Panc1 (cell line): ENCODE data around the gene CSMD2. TPM values are rescaled to one million over a fixed set of nuclear protein-coding genes. Genes with fewer than 3 reads are reported as not detected.

Experiments used
- ATAC-seq: fragments of 200-7000 bp; cut with Tn5 transposase; 2 replicates; pipeline ENCODE4 v1.9.1; 2020; ENCODE audit warnings: mild to moderate bottlenecking, moderate library complexity
- BruUV-seq: library from RNA; stranded (reverse); fragments of 400-500 nt; replicated peaks from 2 replicates; lab custom pipeline; 2021; lab: Mats Ljungman, UMichigan
- CTCF ChIA-PET: fragments of 300-600 bp; sonication (Branson Sonifier 250); formaldehyde crosslinking; loops from one replicate; lab custom pipeline; 2022; ENCODE audit warnings: antibody characterized with exemption; lab: Charles Lee
- POLR2A ChIA-PET: fragments of 300-600 bp; sonication (Branson Sonifier 250); formaldehyde crosslinking; loops from one replicate; lab custom pipeline; 2022; ENCODE audit warnings: antibody characterized with exemption; lab: Charles Lee
- DNase-seq: peaks from one replicate; pipeline ENCODE4 v3.0.0-alpha.2; 2010; ENCODE audit warnings: low read depth, low spot score
- H3K27ac ChIP-seq: 2 replicates; pipeline ENCODE4 v1.5.1; 2011; ENCODE audit warnings: mild to moderate bottlenecking, low read length, inconsistent platforms
- H3K27me3 ChIP-seq: fragments of 200-500 bp; sonication (Bioruptor generic); 2 replicates; pipeline ENCODE4 v1.6.0; 2014; ENCODE audit warnings: low read length, inconsistent platforms; ENCODE audit not compliant: control insufficient read depth, insufficient read depth
- H3K36me3 ChIP-seq: fragments of 200-500 bp; sonication (Bioruptor generic); 2 replicates; pipeline ENCODE4 v1.5.1; 2014; ENCODE audit warnings: inconsistent platforms, mild to moderate bottlenecking, low read length, moderate library complexity; ENCODE audit not compliant: control insufficient read depth, insufficient read depth
- H3K4me1 ChIP-seq: 2 replicates; pipeline ENCODE4 v1.5.1; 2011; ENCODE audit warnings: inconsistent platforms, mild to moderate bottlenecking, low read length, moderate library complexity; ENCODE audit not compliant: control insufficient read depth, insufficient read depth
- H3K4me3 ChIP-seq, 2 experiments: 2 replicates each; pipeline ENCODE4 v1.5.1; 2011 to 2012; ENCODE audit warnings: low read depth in 2 of 2, low read length in 2 of 2, mild to moderate bottlenecking in 2 of 2, inconsistent platforms in 1 of 2, moderate library complexity in 1 of 2
- H3K9me3 ChIP-seq: fragments of 200-500 bp; sonication (Bioruptor generic); 2 replicates; pipeline ENCODE4 v1.5.1; 2014; ENCODE audit warnings: low read depth, mild to moderate bottlenecking, inconsistent platforms, low read length, moderate library complexity; ENCODE audit not compliant: control insufficient read depth, insufficient read depth
- CTCF ChIP-seq: fragments of 450-650 bp; IDR thresholded peaks from 2 replicates; pipeline ENCODE4 v1.5.1; 2017; ENCODE audit warnings: mild to moderate bottlenecking
- POLR2AphosphoS5 ChIP-seq: IDR thresholded peaks from 2 replicates; pipeline ENCODE4 v1.6.1; 2012; ENCODE audit warnings: mild to moderate bottlenecking, low read depth, low read length, moderate library complexity
- REST ChIP-seq, 2 experiments: IDR thresholded peaks; 2 replicates each; pipeline ENCODE4 v1.6.1; 2011 to 2012; ENCODE audit warnings: low read depth in 2 of 2, control low read depth in 1 of 2, low read length in 1 of 2, mild to moderate bottlenecking in 1 of 2, moderate library complexity in 1 of 2; ENCODE audit not compliant: insufficient read depth in 1 of 2
- SIN3A ChIP-seq: IDR thresholded peaks from 2 replicates; pipeline ENCODE4 v1.6.1; 2012; ENCODE audit warnings: low read depth, mild to moderate bottlenecking, low read length, moderate library complexity, borderline replicate concordance; ENCODE audit not compliant: insufficient read depth
- TCF7L2 ChIP-seq: IDR thresholded peaks from 2 replicates; pipeline ENCODE4 v1.6.1; 2011; ENCODE audit warnings: mild to moderate bottlenecking, low read depth, low read length, inconsistent platforms
- in situ Hi-C: cut with HindIII; loops from 2 replicates; pipeline ENCODE4 v1.10.0; 2016; ENCODE audit warnings: low sequenced_read_pairs, low pct_unique_long_range_greater_than_20kb
- intact Hi-C: fragments of 100-400 bp; cut with micrococcal nuclease; formaldehyde crosslinking; loops from one replicate; pipeline ENCODE4 v1.10.0; 2022; ENCODE audit not compliant: unreplicated experiment
- total RNA-seq: library from RNA; stranded (reverse); gene quantifications from one replicate; pipeline ENCODE4 v1.2.1, GENCODE V29; 2021; ENCODE audit not compliant: unreplicated experiment

CSMD2 gene
- total RNA-seq, 1 experiment from 2014 or later = not detected

DNA sequence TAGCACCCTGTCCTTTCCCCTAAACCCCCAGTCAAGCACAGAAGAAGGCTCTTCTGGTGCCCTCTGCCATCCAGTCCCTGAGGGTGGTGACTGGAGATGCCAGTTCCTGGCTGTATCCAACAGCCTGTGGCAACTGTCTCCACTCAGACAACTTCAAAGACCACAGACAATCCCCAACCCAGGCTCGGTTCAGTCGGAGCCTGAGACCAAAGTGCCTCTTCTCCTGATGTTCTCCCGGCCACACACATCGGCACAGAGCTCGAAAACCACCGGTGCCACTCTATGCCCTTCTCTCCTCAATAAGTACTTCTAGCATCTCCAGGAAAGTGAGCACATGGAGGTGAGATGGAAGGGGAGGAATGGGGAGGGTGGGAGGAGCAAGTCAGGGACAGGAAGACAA lies 340.7 kb downstream of the CSMD2 start:
- TF ChIP-seq CTCF (no peak), SIN3A (no peak), REST (IDR thresholded peaks at IDR 0.05; ENCODE audit: insufficient read depth in 1 of 2, low read depth in 2 of 2, low read length in 1 of 2) (no peak), POLR2AphosphoS5 (no peak), TCF7L2 (no peak)
- peaks cover 2% of the 10 kb centered on the region; the same call in 1 of the 2 replicates for H3K27me3 ChIP-seq
- intact Hi-C loops (no loop called here), in situ Hi-C loops (no loop called here)
- CTCF ChIA-PET = no interaction called here
- POLR2A ChIA-PET = no interaction called here
- no peaks in the 10 kb centered on the region for H3K9me3 ChIP-seq
- H3K4me3 ChIP-seq = no peak overlapping the region
- no TSS peak for BruUV-seq
- ATAC-seq (no peak), DNase-seq (no peak)
- no peaks in the 10 kb centered on the region for H3K36me3 ChIP-seq
- no peak overlapping the region for H3K27ac ChIP-seq
- H3K4me1 ChIP-seq = no peaks in the 10 kb centered on the region

DNA sequence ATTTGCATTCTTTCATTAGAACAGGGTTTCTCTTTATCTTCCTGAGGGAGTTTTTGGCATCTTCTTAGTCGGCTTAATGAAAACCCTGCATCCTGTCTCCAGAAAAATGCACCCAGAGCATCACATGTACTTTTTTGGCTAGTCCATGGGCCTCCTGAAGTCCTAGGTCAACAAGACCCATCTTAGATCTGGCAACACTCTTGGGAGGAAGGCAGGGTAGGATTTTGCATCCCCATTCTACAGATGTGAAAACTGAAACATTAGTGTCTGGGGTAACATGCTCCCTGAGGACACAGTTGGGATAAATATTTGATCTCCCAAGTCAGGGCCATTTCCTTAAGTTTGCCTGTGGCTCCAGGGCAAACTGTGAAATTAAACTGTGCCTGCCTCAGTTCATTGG lies 341.2 kb downstream of the CSMD2 start:
- ChIA-PET CTCF (no interaction called here), POLR2A (no interaction called here)
- H3K27ac ChIP-seq = no peak overlapping the region
- intact Hi-C loops = no loop called here
- BruUV-seq = no TSS peak
- H3K27me3 ChIP-seq = peaks cover 2% of the 10 kb centered on the region; the same call in 1 of the 2 replicates
- DNase-seq = no peak
- no peaks in the 10 kb centered on the region for H3K36me3 ChIP-seq
- no peak for ATAC-seq
- in situ Hi-C loops = no loop called here
- no peaks in the 10 kb centered on the region for H3K9me3 ChIP-seq
- no peak for TF ChIP-seq CTCF
- TF ChIP-seq SIN3A = no peak
- no peak for TF ChIP-seq POLR2AphosphoS5
- no peak for TF ChIP-seq REST (IDR thresholded peaks at IDR 0.05; ENCODE audit: insufficient read depth in 1 of 2, low read depth in 2 of 2, low read length in 1 of 2)
- TF ChIP-seq TCF7L2 = no peak
- H3K4me1 ChIP-seq = no peaks in the 10 kb centered on the region
- H3K4me3 ChIP-seq = no peak overlapping the region
